ENCODE data around the gene DLG3.
A peak's percentile ranks its signal among the peaks of the same experiment; 100 is the strongest.

The DLG3 gene

DNA sequence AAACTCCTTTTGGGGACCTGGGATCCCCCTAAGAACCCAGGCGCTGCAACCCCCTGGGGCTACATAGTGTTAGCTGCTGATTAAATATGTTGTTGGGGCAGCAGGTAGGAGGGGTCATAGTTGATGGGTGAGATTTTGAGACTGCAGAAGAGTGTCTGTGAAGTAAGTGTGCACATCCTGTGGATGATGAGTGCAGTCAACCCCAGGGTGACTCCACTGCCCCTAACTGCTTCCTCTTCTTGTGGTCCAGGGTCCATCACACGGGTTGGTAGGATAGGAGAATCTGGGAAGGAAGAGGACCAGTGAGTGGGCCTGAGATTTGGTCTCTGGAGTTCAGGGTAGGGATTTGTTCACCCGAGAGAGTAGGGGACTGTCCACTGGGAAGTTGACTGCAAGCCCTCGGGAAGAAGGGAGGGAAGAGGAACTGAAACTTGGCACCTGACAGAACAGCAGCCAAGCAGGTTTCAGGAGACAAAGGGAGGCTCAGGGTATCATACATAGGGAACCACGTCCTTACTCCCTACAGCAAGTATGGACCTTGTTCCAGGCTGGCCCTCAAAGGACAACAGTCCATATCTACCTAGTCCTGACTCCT lies 8.5 kb downstream of the DLG3 start:
- Histone ChIP-seq H3K4me1 (ENCODE audit: insufficient read depth, low read length, poor library complexity, severe bottlenecking) (peaks cover 35% of the 10 kb centered on the region), H3K9me3 (ENCODE audit: insufficient read depth, low read depth, low read length) (no peaks in the 10 kb centered on the region), H3K4me2 (ENCODE audit: low read depth, low read length, poor library complexity, severe bottlenecking) (peak overlapping the region; percentile 73), H4K20me1 (ENCODE audit: insufficient read depth, low read length, poor library complexity, severe bottlenecking) (peaks cover 7% of the 10 kb centered on the region), H3K4me3 (ENCODE audit: low read length, poor library complexity, severe bottlenecking) (peak overlapping the region; percentile 82), H3K79me2 (ENCODE audit: insufficient read depth, low read length) (peaks cover 30% of the 10 kb centered on the region), H3K9me2 (replicated peaks; ENCODE audit: low read depth, low read length) (no peaks in the 10 kb centered on the region), H3K36me3 (ENCODE audit: insufficient read depth, low read length) (no peaks in the 10 kb centered on the region), H3F3A (ENCODE audit: low read depth) (no peaks in the 10 kb centered on the region), H3K9ac (ENCODE audit: low read depth, low read length, poor library complexity, severe bottlenecking) (peak overlapping the region; percentile 78), H3K27me3 (ENCODE audit: insufficient read depth, low read length, poor library complexity, severe bottlenecking) (no peaks in the 10 kb centered on the region), H2AFZ (ENCODE audit: low read length) (0 out of 2 replicates have a peak overlapping the region, but pooled peaks have one; percentile 89)
- TF ChIP-seq, protein P1, sequence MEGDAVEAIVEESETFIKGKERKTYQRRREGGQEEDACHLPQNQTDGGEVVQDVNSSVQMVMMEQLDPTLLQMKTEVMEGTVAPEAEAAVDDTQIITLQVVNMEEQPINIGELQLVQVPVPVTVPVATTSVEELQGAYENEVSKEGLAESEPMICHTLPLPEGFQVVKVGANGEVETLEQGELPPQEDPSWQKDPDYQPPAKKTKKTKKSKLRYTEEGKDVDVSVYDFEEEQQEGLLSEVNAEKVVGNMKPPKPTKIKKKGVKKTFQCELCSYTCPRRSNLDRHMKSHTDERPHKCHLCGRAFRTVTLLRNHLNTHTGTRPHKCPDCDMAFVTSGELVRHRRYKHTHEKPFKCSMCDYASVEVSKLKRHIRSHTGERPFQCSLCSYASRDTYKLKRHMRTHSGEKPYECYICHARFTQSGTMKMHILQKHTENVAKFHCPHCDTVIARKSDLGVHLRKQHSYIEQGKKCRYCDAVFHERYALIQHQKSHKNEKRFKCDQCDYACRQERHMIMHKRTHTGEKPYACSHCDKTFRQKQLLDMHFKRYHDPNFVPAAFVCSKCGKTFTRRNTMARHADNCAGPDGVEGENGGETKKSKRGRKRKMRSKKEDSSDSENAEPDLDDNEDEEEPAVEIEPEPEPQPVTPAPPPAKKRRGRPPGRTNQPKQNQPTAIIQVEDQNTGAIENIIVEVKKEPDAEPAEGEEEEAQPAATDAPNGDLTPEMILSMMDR (conservative IDR thresholded peaks at IDR 0.05; ENCODE audit: low read length), result no peak
- no peak for TF ChIP-seq EZH2phosphoT487 (IDR thresholded peaks at IDR 0.05; ENCODE audit: borderline replicate concordance)

GRCh38 chrX:70454441-70455365 lies 10.1 kb downstream of the DLG3 start:
- H4K20me1 ChIP-seq (ENCODE audit: insufficient read depth, low read length, poor library complexity, severe bottlenecking), result peaks cover 21% of the 10 kb centered on the region
- H3F3A ChIP-seq (ENCODE audit: low read depth), result no peaks in the 10 kb centered on the region
- peaks cover 41% of the 10 kb centered on the region for H3K79me2 ChIP-seq (ENCODE audit: insufficient read depth, low read length)
- no peaks in the 10 kb centered on the region for H3K9me2 ChIP-seq (replicated peaks; ENCODE audit: low read depth, low read length)
- H3K9me3 ChIP-seq (ENCODE audit: insufficient read depth, low read depth, low read length), result no peaks in the 10 kb centered on the region
- peak overlapping the region; percentile 82 for H3K4me2 ChIP-seq (ENCODE audit: low read depth, low read length, poor library complexity, severe bottlenecking)
- H3K27me3 ChIP-seq (ENCODE audit: insufficient read depth, low read length, poor library complexity, severe bottlenecking), result no peaks in the 10 kb centered on the region
- peaks cover 35% of the 10 kb centered on the region for H3K4me1 ChIP-seq (ENCODE audit: insufficient read depth, low read length, poor library complexity, severe bottlenecking)
- H2AFZ ChIP-seq (ENCODE audit: low read length), result peak overlapping the region; percentile 90
- H3K36me3 ChIP-seq (ENCODE audit: insufficient read depth, low read length), result no peaks in the 10 kb centered on the region
- peak overlapping the region; percentile 86 for H3K9ac ChIP-seq (ENCODE audit: low read depth, low read length, poor library complexity, severe bottlenecking)
- TF ChIP-seq, protein P1 (conservative IDR thresholded peaks at IDR 0.05; ENCODE audit: low read length), result peak; percentile 79
- TF ChIP-seq EZH2phosphoT487 (IDR thresholded peaks at IDR 0.05; ENCODE audit: borderline replicate concordance), result no peak
- peak overlapping the region; percentile 84 for H3K4me3 ChIP-seq (ENCODE audit: low read length, poor library complexity, severe bottlenecking)

DNA sequence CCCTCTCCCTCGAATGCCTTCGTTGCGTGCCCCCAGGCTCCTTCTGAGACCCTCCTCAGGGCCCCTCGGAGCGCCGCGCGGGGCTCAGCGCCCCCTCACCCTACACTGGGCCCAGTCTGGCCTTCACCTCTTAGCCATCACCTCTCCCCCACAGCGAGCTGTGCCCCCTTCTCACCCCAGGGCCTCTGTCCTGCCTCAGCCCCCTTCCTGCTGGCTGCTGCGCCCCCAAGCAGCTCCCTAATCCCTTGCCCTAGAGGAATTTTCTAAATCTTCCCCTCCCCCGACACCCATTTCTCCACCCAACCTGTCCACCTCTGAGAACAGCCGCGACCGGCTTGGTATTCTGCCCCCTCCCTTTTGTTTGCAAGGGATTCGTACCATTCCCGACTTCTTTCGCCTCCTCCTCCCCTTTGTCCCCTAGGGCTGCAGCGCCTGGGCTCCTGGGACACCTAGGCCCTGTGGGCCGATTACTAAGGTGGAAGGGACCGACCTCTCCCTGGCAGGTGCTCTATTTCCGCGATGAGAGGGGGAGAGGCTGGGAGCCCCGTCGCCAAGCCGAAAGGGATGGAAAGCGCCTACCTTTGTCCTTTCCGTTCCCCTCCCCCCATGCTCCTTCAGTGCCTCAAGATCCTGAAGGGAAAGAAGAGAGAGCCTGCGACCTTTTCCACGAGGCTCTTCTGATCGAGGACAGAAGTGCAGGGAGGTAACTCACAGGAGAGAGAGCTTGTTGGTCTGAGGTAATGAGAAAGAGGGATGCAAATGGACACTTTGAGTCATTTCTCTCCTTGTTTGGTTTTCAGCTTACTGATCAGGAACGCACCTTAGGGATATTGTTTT lies 10.9 kb downstream of the DLG3 start:
- peak overlapping the region; percentile 84 for H3K4me3 ChIP-seq (ENCODE audit: low read length, poor library complexity, severe bottlenecking)
- no peaks in the 10 kb centered on the region; the same call in 1 of the 2 replicates for H3K36me3 ChIP-seq (ENCODE audit: insufficient read depth, low read length)
- H3K4me1 ChIP-seq (ENCODE audit: insufficient read depth, low read length, poor library complexity, severe bottlenecking), result peaks cover 35% of the 10 kb centered on the region
- H3F3A ChIP-seq (ENCODE audit: low read depth), result no peaks in the 10 kb centered on the region
- peak overlapping the region; percentile 86 for H3K9ac ChIP-seq (ENCODE audit: low read depth, low read length, poor library complexity, severe bottlenecking)
- no peaks in the 10 kb centered on the region for H3K9me3 ChIP-seq (ENCODE audit: insufficient read depth, low read depth, low read length)
- H3K4me2 ChIP-seq (ENCODE audit: low read depth, low read length, poor library complexity, severe bottlenecking), result peak overlapping the region; percentile 82
- no peaks in the 10 kb centered on the region for H3K9me2 ChIP-seq (replicated peaks; ENCODE audit: low read depth, low read length)
- H2AFZ ChIP-seq (ENCODE audit: low read length), result peak overlapping the region; percentile 69
- peaks cover 21% of the 10 kb centered on the region for H4K20me1 ChIP-seq (ENCODE audit: insufficient read depth, low read length, poor library complexity, severe bottlenecking)
- no peak for TF ChIP-seq EZH2phosphoT487 (IDR thresholded peaks at IDR 0.05; ENCODE audit: borderline replicate concordance)
- TF ChIP-seq, protein P1 (conservative IDR thresholded peaks at IDR 0.05; ENCODE audit: low read length), result no peak
- no peaks in the 10 kb centered on the region for H3K27me3 ChIP-seq (ENCODE audit: insufficient read depth, low read length, poor library complexity, severe bottlenecking)
- peaks cover 41% of the 10 kb centered on the region for H3K79me2 ChIP-seq (ENCODE audit: insufficient read depth, low read length)
